ENCODE data around the gene SULF2.

Gene SULF2

GRCh38 chr20:47682028-47682783 lies 103.1 kb downstream of the SULF2 start:
- no peak for DNase-seq

GRCh38 chr20:47680804-47681529 lies 104.3 kb downstream of the SULF2 start:
- DNase-seq, result no peak

GRCh38 chr20:47679462-47679861 lies 105.8 kb downstream of the SULF2 start:
- DNase-seq, result no peak

- DNase-seq, result no peak
Measured at GRCh38 chr20:47678536-47678935, 106.7 kb downstream of the SULF2 start.

GRCh38 chr20:47677635-47678453 lies 107.4 kb downstream of the SULF2 start:
- no peak for DNase-seq

GRCh38 chr20:47676912-47677634 lies 108.2 kb downstream of the SULF2 start:
- DNase-seq, result no peak

- no peak for DNase-seq
Measured at GRCh38 chr20:47676219-47676721, 109.0 kb downstream of the SULF2 start.

- no peak for DNase-seq
Measured at GRCh38 chr20:47675190-47676142, 109.8 kb downstream of the SULF2 start.

GRCh38 chr20:47674686-47675085 lies 110.6 kb downstream of the SULF2 start:
- no peak for DNase-seq

- DNase-seq, result no peak
Measured at GRCh38 chr20:47674145-47674544, 111.1 kb downstream of the SULF2 start.

- no peak for DNase-seq
Measured at GRCh38 chr20:47673671-47673955, 111.7 kb downstream of the SULF2 start.

GRCh38 chr20:47672886-47673670 lies 112.2 kb downstream of the SULF2 start:
- DNase-seq, result no peak

GRCh38 chr20:47672166-47672565 lies 113.1 kb downstream of the SULF2 start:
- no peak for DNase-seq

GRCh38 chr20:47670913-47671312 lies 114.4 kb downstream of the SULF2 start:
- DNase-seq, result no peak

- no peak for DNase-seq
Measured at GRCh38 chr20:47669927-47670890, 115.1 kb downstream of the SULF2 start.

GRCh38 chr20:47669489-47669888 lies 115.8 kb downstream of the SULF2 start:
- DNase-seq, result no peak

GRCh38 chr20:47669152-47669425 lies 116.2 kb downstream of the SULF2 start:
- DNase-seq, result no peak

GRCh38 chr20:47668313-47669151 lies 116.7 kb downstream of the SULF2 start:
- DNase-seq, result no peak
